ENCODE measurements around the gene SUPV3L1. TPM values are rescaled to one million over a fixed set of nuclear protein-coding genes. Genes with fewer than 3 reads are reported as not detected.

The SUPV3L1 gene
- total RNA-seq, 1 experiment from 2014 or later = 57.3 TPM

GRCh38 chr10:69237528-69238159 is 57.6 kb downstream of the SUPV3L1 start:
- Histone ChIP-seq H3K4me1 (ENCODE audit: insufficient read depth, low read length) (peaks cover 2% of the 10 kb centered on the region; the same call in 1 of the 2 replicates), H2BK5ac (ENCODE audit: insufficient read length, low read length) (no peak overlapping the region), H3K9me3 (ENCODE audit: control insufficient read depth, low read depth, low read length) (no peaks in the 10 kb centered on the region), H3K23me2 (ENCODE audit: insufficient read length, low read depth, low read length, poor library complexity, severe bottlenecking) (no peaks in the 10 kb centered on the region), H4K5ac (ENCODE audit: insufficient read length, low read depth, low read length) (no peak overlapping the region), H3K9ac (ENCODE audit: extremely low read depth, insufficient read length, low read length) (no peak overlapping the region), H3K18ac (ENCODE audit: insufficient read length, low read depth, low read length) (no peak overlapping the region), H3T11ph (ENCODE audit: low read length) (no peak overlapping the region), H3K79me1 (ENCODE audit: insufficient read depth, low read depth, low read length, poor library complexity, severe bottlenecking) (no peaks in the 10 kb centered on the region), H3K4ac (ENCODE audit: low read depth, low read length) (no peak overlapping the region), H2BK120ac (ENCODE audit: low read depth, low read length, poor library complexity, severe bottlenecking) (no peak overlapping the region), H2AK5ac (ENCODE audit: insufficient read length, low read length) (no peak overlapping the region), H2AFZ (ENCODE audit: low read length) (peak overlapping the region; percentile 97), H3K27ac (ENCODE audit: insufficient read length, low read depth, low read length) (no peak overlapping the region), H2BK15ac (ENCODE audit: low read depth, low read length) (no peak overlapping the region), H3K4me2 (ENCODE audit: insufficient read depth, insufficient read length, low read length) (no peak overlapping the region), H3K14ac (ENCODE audit: insufficient read depth, low read length) (no peak overlapping the region), H4K20me1 (ENCODE audit: control insufficient read depth, insufficient read depth, insufficient read length) (no peaks in the 10 kb centered on the region), H3K56ac (ENCODE audit: insufficient read length, low read depth, low read length) (no peak overlapping the region), H4K91ac (ENCODE audit: insufficient read length, low read depth, low read length) (no peak overlapping the region), H3K27me3 (ENCODE audit: insufficient read depth, low read length) (no peaks in the 10 kb centered on the region; the same call in 1 of the 2 replicates), H3K23ac (ENCODE audit: insufficient read length, low read depth, low read length) (no peak overlapping the region), H2BK12ac (ENCODE audit: insufficient read length, low read depth, low read length) (no peak overlapping the region), H4K8ac (replicated peaks; ENCODE audit: insufficient read length, low read depth, low read length) (no peak overlapping the region), H3K79me2 (ENCODE audit: insufficient read depth, low read length) (no peaks in the 10 kb centered on the region), H2BK20ac (ENCODE audit: low read depth, low read length, poor library complexity, severe bottlenecking) (no peak overlapping the region)
- H3K27ac Mint-ChIP-seq = no peak overlapping the region
- TF ChIP-seq CTCF (conservative IDR thresholded peaks at IDR 0.05) = peak; percentile 97
- H3K9me3 Mint-ChIP-seq = no peaks in the 10 kb centered on the region
- H3K4me3 Mint-ChIP-seq = no peak overlapping the region
- H3K36me3 Mint-ChIP-seq (ENCODE audit: insufficient read depth in 1 of 3, low read depth in 3 of 3) = no peaks in the 10 kb centered on the region
- WGBS (ENCODE audit: extremely low coverage, insufficient read length, low lambda C conversion rate) = no CpG with 5 or more reads among the region's 17 CpGs
- H3K4me1 Mint-ChIP-seq = peaks cover 21 to 22% of the 10 kb centered on the region in 2 experiments
- peak; percentile 87 for DNase-seq
- H3K27me3 Mint-ChIP-seq (ENCODE audit: low read depth) = peaks cover 6% of the 10 kb centered on the region

All from H9 (cell line).